PC-9 (cell line): Measurements from ENCODE around the gene RIPOR3. TPM values are rescaled to one million over a fixed set of nuclear protein-coding genes. Genes with fewer than 3 reads are reported as not detected.

Experiments
- BruUV-seq: library from RNA; stranded (reverse); fragments of 400-500 nt; replicated peaks from 2 replicates; lab custom pipeline; 2021; lab: Mats Ljungman, UMichigan
- CTCF ChIA-PET: fragments of 300-600 bp; sonication (Branson Sonifier 250); formaldehyde crosslinking; loops from one replicate; lab custom pipeline; 2022; ENCODE audit warnings: antibody characterized with exemption; lab: Charles Lee
- POLR2A ChIA-PET: fragments of 300-600 bp; sonication (Branson Sonifier 250); formaldehyde crosslinking; loops from one replicate; lab custom pipeline; 2022; ENCODE audit warnings: antibody characterized with exemption; ENCODE audit not compliant: unreplicated experiment; lab: Charles Lee
- DNase-seq, 2 experiments: peaks; one replicate each; pipeline versions ENCODE4 v3.0.0 to v3.0.0-alpha.2; 2015 to 2022; ENCODE audit warnings: mixed read lengths in 1 of 2
- H2AFZ ChIP-seq: fragments of 200-600 bp; sonication (generic); 2 replicates; pipeline ENCODE4 v1.8.1; 2017; ENCODE audit warnings: antibody characterized with exemption
- H3F3A ChIP-seq: fragments of 200-600 bp; sonication (generic); 2 replicates; pipeline ENCODE4 v1.8.1; 2017; ENCODE audit warnings: antibody characterized with exemption, mild to moderate bottlenecking, low read depth; ENCODE audit not compliant: insufficient read depth
- H3K27ac ChIP-seq: fragments of 200-600 bp; sonication (generic); 2 replicates; pipeline ENCODE4 v1.6.1; 2016; ENCODE audit warnings: mixed run types
- H3K27me3 ChIP-seq: fragments of 200-600 bp; sonication (generic); 2 replicates; pipeline ENCODE4 v1.6.1; 2016; ENCODE audit warnings: low read depth, mixed run types; ENCODE audit not compliant: insufficient read depth
- H3K36me3 ChIP-seq: fragments of 200-600 bp; sonication (generic); 2 replicates; pipeline ENCODE4 v1.6.1; 2016; ENCODE audit warnings: low read depth, mixed run types
- H3K4me1 ChIP-seq: fragments of 200-600 bp; sonication (generic); replicated peaks from 2 replicates; pipeline ENCODE4 v1.6.1; 2016; ENCODE audit warnings: mixed run types; ENCODE audit not compliant: insufficient read depth
- H3K4me2 ChIP-seq: fragments of 200-600 bp; sonication (generic); 2 replicates; pipeline ENCODE4 v1.6.1; 2017; ENCODE audit warnings: mixed run types
- H3K4me3 ChIP-seq: fragments of 200-600 bp; sonication (generic); 2 replicates; pipeline ENCODE4 v1.6.1; 2016; ENCODE audit warnings: mixed run types
- H3K79me2 ChIP-seq: fragments of 200-600 bp; sonication (generic); 2 replicates; pipeline ENCODE4 v1.6.1; 2017; ENCODE audit warnings: low read depth, mixed run types
- H3K9me2 ChIP-seq: fragments of 200-600 bp; sonication (generic); 2 replicates; pipeline ENCODE4 v1.8.1; 2017; ENCODE audit warnings: mild to moderate bottlenecking; ENCODE audit not compliant: insufficient read depth
- H3K9me3 ChIP-seq: fragments of 200-600 bp; sonication (generic); 2 replicates; pipeline ENCODE4 v1.8.1; 2016; ENCODE audit warnings: low read depth; ENCODE audit not compliant: insufficient read depth
- H4K20me1 ChIP-seq: fragments of 200-600 bp; sonication (generic); 2 replicates; pipeline ENCODE4 v1.8.1; 2017; ENCODE audit not compliant: insufficient read depth
- CTCF ChIP-seq: fragments of 200-600 bp; sonication (generic); conservative IDR thresholded peaks from 2 replicates; pipeline ENCODE4 v1.6.1; 2017; ENCODE audit warnings: mixed run types, antibody characterized with exemption, mild to moderate bottlenecking, moderate library complexity
- EZH2 ChIP-seq: fragments of 200-600 bp; sonication (generic); IDR thresholded peaks from 2 replicates; pipeline ENCODE4 v1.8.0; 2017; ENCODE audit warnings: antibody characterized with exemption, low read depth
- intact Hi-C: fragments of 100-400 bp; cut with micrococcal nuclease; formaldehyde crosslinking; loops from one replicate; pipeline ENCODE4 v1.10.0; 2022; ENCODE audit not compliant: unreplicated experiment
- total RNA-seq: library from RNA; stranded (reverse); gene quantifications from 2 replicates; pipeline ENCODE4 v1.2.3, GENCODE V29; 2021

The RIPOR3 gene
- total RNA-seq, 1 experiment from 2014 or later, result 6.3 TPM

- Histone ChIP-seq H2AFZ (no peak overlapping the region), H3K79me2 (peaks cover 8% of the 10 kb centered on the region; the same call in 1 of the 2 replicates), H3F3A (peaks cover 18% of the 10 kb centered on the region; the same call in 1 of the 2 replicates), H4K20me1 (no peaks in the 10 kb centered on the region; the same call in none of the 2 replicates), H3K9me3 (no peaks in the 10 kb centered on the region), H3K4me1 (no peaks in the 10 kb centered on the region), H3K4me2 (no peak overlapping the region), H3K4me3 (no peak overlapping the region), H3K27me3 (no peaks in the 10 kb centered on the region), H3K9me2 (no peaks in the 10 kb centered on the region), H3K27ac (no peak overlapping the region), H3K36me3 (peaks cover 17% of the 10 kb centered on the region)
- intact Hi-C loops, result no loop called here
- DNase-seq, result no peak
- BruUV-seq, result no TSS peak
- CTCF ChIA-PET, result interaction anchor here (0.6 kb wide), 1 partner anchor 65 kb away, joined by 12 read pairs; no protein-coding TSS in a partner anchor
- no peak for TF ChIP-seq CTCF
- POLR2A ChIA-PET, result no interaction called here
Measured at GRCh38 chr20:50574108-50574507, 117.2 kb downstream of the RIPOR3 start.

GRCh38 chr20:50572938-50573777 lies 118.2 kb downstream of the RIPOR3 start:
- TF ChIP-seq CTCF, result no peak
- no peak for TF ChIP-seq EZH2
- peaks cover 8% of the 10 kb centered on the region; the same call in 1 of the 2 replicates for H3K79me2 ChIP-seq
- POLR2A ChIA-PET, result interaction anchor here (0.8 kb wide), 1 partner anchor 43 kb away, joined by 4 read pairs; no protein-coding TSS in a partner anchor
- H4K20me1 ChIP-seq, result no peaks in the 10 kb centered on the region; the same call in none of the 2 replicates
- intact Hi-C loops, result no loop called here
- H2AFZ ChIP-seq, result no peak overlapping the region
- no peak overlapping the region for H3K4me2 ChIP-seq
- BruUV-seq, result no TSS peak
- H3K9me3 ChIP-seq, result no peaks in the 10 kb centered on the region
- CTCF ChIA-PET, result interaction anchor here (0.7 kb wide), 1 partner anchor 55 kb away, joined by 3 read pairs; no protein-coding TSS in a partner anchor
- no peaks in the 10 kb centered on the region for H3K9me2 ChIP-seq
- H3K27me3 ChIP-seq, result no peaks in the 10 kb centered on the region
- no peak overlapping the region for H3K4me3 ChIP-seq
- DNase-seq, result no peak
- 0 out of 2 replicates have a peak, but pooled peaks cover 15% of the 10 kb centered on the region for H3K36me3 ChIP-seq
- H3F3A ChIP-seq, result peaks cover 10% of the 10 kb centered on the region; the same call in 1 of the 2 replicates
- H3K4me1 ChIP-seq, result no peaks in the 10 kb centered on the region
- H3K27ac ChIP-seq, result no peak overlapping the region

GRCh38 chr20:50571466-50571865 lies 119.9 kb downstream of the RIPOR3 start:
- Histone ChIP-seq H3K4me3 (no peak overlapping the region), H3F3A (peaks cover 15% of the 10 kb centered on the region; the same call in 1 of the 2 replicates), H3K27ac (no peak overlapping the region), H3K9me3 (no peaks in the 10 kb centered on the region), H2AFZ (no peak overlapping the region), H3K4me1 (no peaks in the 10 kb centered on the region), H3K9me2 (no peaks in the 10 kb centered on the region), H3K27me3 (no peaks in the 10 kb centered on the region), H3K36me3 (peaks cover 18% of the 10 kb centered on the region; the same call in 1 of the 2 replicates), H3K79me2 (peaks cover 8% of the 10 kb centered on the region; the same call in 1 of the 2 replicates), H4K20me1 (no peaks in the 10 kb centered on the region; the same call in none of the 2 replicates), H3K4me2 (no peak overlapping the region)
- intact Hi-C loops, result loop anchor here (2.0 kb wide), 1 partner anchor 107 kb away; no protein-coding TSS in a partner anchor
- CTCF ChIA-PET, result no interaction called here
- DNase-seq, result no peak
- BruUV-seq, result no TSS peak
- TF ChIP-seq EZH2, result no peak
- no peak for TF ChIP-seq CTCF
- POLR2A ChIA-PET, result no interaction called here
